Subcutaneous abdominal adipose tissue (tissue), 5 donors: ENCODE data around the gene TSPAN4.

Source experiments
- H3K27ac ChIP-seq: one replicate; pipeline ENCODE4 v1.7.0; 2013; ENCODE audit warnings: low read depth, mild to moderate bottlenecking, inconsistent platforms, low read length, moderate library complexity
- H3K27me3 ChIP-seq, 5 donors: one replicate each; pipeline ENCODE4 v1.7.0; 2013; ENCODE audit warnings: low read length in 5 of 5, inconsistent platforms in 1 of 5; ENCODE audit not compliant: control insufficient read depth in 5 of 5, insufficient read depth in 4 of 5
- H3K36me3 ChIP-seq, 5 donors: one replicate each; pipeline ENCODE4 v1.7.0; 2013; ENCODE audit warnings: low read length in 5 of 5; ENCODE audit not compliant: control insufficient read depth in 5 of 5, insufficient read depth in 5 of 5
- H3K4me1 ChIP-seq, 5 donors: one replicate each; pipeline ENCODE4 v1.7.0; 2013; ENCODE audit warnings: low read length in 5 of 5, mild to moderate bottlenecking in 3 of 5, moderate library complexity in 1 of 5; ENCODE audit not compliant: control insufficient read depth in 5 of 5, insufficient read depth in 5 of 5
- H3K4me3 ChIP-seq, 5 donors: one replicate each; pipeline ENCODE4 v1.7.0; 2013; ENCODE audit warnings: low read length in 5 of 5, low read depth in 1 of 5
- H3K9ac ChIP-seq, 5 donors: one replicate each; pipeline ENCODE4 v1.7.0; 2013; ENCODE audit warnings: low read length in 5 of 5, mild to moderate bottlenecking in 4 of 5, moderate library complexity in 3 of 5
- H3K9me3 ChIP-seq, 5 donors: one replicate each; pipeline ENCODE4 v1.7.0; 2013; ENCODE audit warnings: low read length in 5 of 5; ENCODE audit not compliant: control insufficient read depth in 5 of 5
- donor health status: healthy.
- donor health status: healthy.
- donor health status: healthy.
- donor health status: healthy.
- donor health status: healthy.

TSPAN4 gene

GRCh38 chr11:850775-851763 is 8.4 kb downstream of the TSPAN4 start:
- Histone ChIP-seq H3K4me1 (peaks cover 3 to 66% (median 50%) of the 10 kb centered on the region in 5 donors), H3K27ac (no peak overlapping the region)

GRCh38 chr11:852762-853161 is 10.1 kb downstream of the TSPAN4 start:
- no peaks in the 10 kb centered on the region for H3K9me3 ChIP-seq
- H3K4me3 ChIP-seq = no peak overlapping the region
- H3K27ac ChIP-seq = no peak overlapping the region
- peaks cover 3 to 65% (median 51%) of the 10 kb centered on the region in 5 donors for H3K4me1 ChIP-seq
- H3K36me3 ChIP-seq = peaks cover 0 to 40% (median 25%) of the 10 kb centered on the region in 5 donors
- no peak overlapping the region for H3K9ac ChIP-seq
- H3K27me3 ChIP-seq = no peaks in the 10 kb centered on the region

More at GRCh38 chr11:850775-851763, 8.4 kb downstream of the TSPAN4 start:
- no peak overlapping the region for H3K4me3 ChIP-seq
- H3K27me3 ChIP-seq = no peaks in the 10 kb centered on the region
- H3K36me3 ChIP-seq = peaks cover 0 to 39% (median 23%) of the 10 kb centered on the region in 5 donors
- no peaks in the 10 kb centered on the region for H3K9me3 ChIP-seq
- H3K9ac ChIP-seq = peak overlapping the region in 1 of 5 donors; percentile 35

GRCh38 chr11:853682-854448 is 11.2 kb downstream of the TSPAN4 start:
- Histone ChIP-seq H3K9me3 (no peaks in the 10 kb centered on the region), H3K4me1 (peaks cover 9 to 63% (median 50%) of the 10 kb centered on the region in 5 donors), H3K36me3 (peaks cover 0 to 48% (median 30%) of the 10 kb centered on the region in 5 donors), H3K27me3 (peaks cover 0 to 2% (median 0%) of the 10 kb centered on the region in 5 donors), H3K4me3 (no peak overlapping the region), H3K9ac (no peak overlapping the region), H3K27ac (no peak overlapping the region)

GRCh38 chr11:854601-855329 is 12.1 kb downstream of the TSPAN4 start:
- H3K27ac ChIP-seq = no peak overlapping the region
- H3K27me3 ChIP-seq = peaks cover 0 to 2% (median 0%) of the 10 kb centered on the region in 5 donors
- peaks cover 12 to 67% (median 53%) of the 10 kb centered on the region in 5 donors for H3K4me1 ChIP-seq
- H3K4me3 ChIP-seq = no peak overlapping the region
- H3K9me3 ChIP-seq = no peaks in the 10 kb centered on the region
- peaks cover 0 to 48% (median 30%) of the 10 kb centered on the region in 5 donors for H3K36me3 ChIP-seq
- H3K9ac ChIP-seq = no peak overlapping the region

GRCh38 chr11:855330-855674 is 12.7 kb downstream of the TSPAN4 start:
- peaks cover 0 to 2% (median 0%) of the 10 kb centered on the region in 5 donors for H3K27me3 ChIP-seq
- H3K4me3 ChIP-seq = no peak overlapping the region
- no peak overlapping the region for H3K9ac ChIP-seq
- no peaks in the 10 kb centered on the region for H3K9me3 ChIP-seq
- peaks cover 0 to 46% (median 28%) of the 10 kb centered on the region in 5 donors for H3K36me3 ChIP-seq
- H3K4me1 ChIP-seq = peaks cover 12 to 71% (median 55%) of the 10 kb centered on the region in 5 donors
- no peak overlapping the region for H3K27ac ChIP-seq

GRCh38 chr11:855796-856195 is 13.1 kb downstream of the TSPAN4 start:
- Histone ChIP-seq H3K9ac (no peak overlapping the region), H3K27me3 (peaks cover 0 to 2% (median 0%) of the 10 kb centered on the region in 5 donors), H3K27ac (no peak overlapping the region), H3K4me1 (peaks cover 12 to 68% (median 54%) of the 10 kb centered on the region in 5 donors), H3K9me3 (no peaks in the 10 kb centered on the region), H3K4me3 (no peak overlapping the region), H3K36me3 (peaks cover 0 to 45% (median 23%) of the 10 kb centered on the region in 5 donors)

- Histone ChIP-seq H3K9me3 (no peaks in the 10 kb centered on the region), H3K9ac (peak overlapping the region in 1 of 5 donors; percentile 30), H3K4me1 (peaks cover 12 to 62% (median 49%) of the 10 kb centered on the region in 5 donors), H3K27me3 (peaks cover 0 to 2% (median 0%) of the 10 kb centered on the region in 5 donors), H3K27ac (no peak overlapping the region), H3K4me3 (no peak overlapping the region), H3K36me3 (peaks cover 0 to 42% (median 22%) of the 10 kb centered on the region in 5 donors)
Observed at GRCh38 chr11:856397-856796, 13.7 kb downstream of the TSPAN4 start.

GRCh38 chr11:858053-858761 is 15.6 kb downstream of the TSPAN4 start:
- H3K36me3 ChIP-seq = peaks cover 0 to 53% (median 30%) of the 10 kb centered on the region in 5 donors
- H3K9me3 ChIP-seq = no peaks in the 10 kb centered on the region
- H3K27ac ChIP-seq = no peak overlapping the region
- H3K4me3 ChIP-seq = no peak overlapping the region
- no peak overlapping the region for H3K9ac ChIP-seq
- H3K27me3 ChIP-seq = peaks cover 0 to 2% (median 0%) of the 10 kb centered on the region in 5 donors
- H3K4me1 ChIP-seq = peaks cover 12 to 56% (median 49%) of the 10 kb centered on the region in 5 donors
